Body of pancreas (tissue), 4 donors: Measurements from ENCODE around the gene SERAC1. TPM values are rescaled to one million over a fixed set of nuclear protein-coding genes. Genes with fewer than 3 reads are reported as not detected.

Experiments
- ATAC-seq: fragments of 150-250 bp; one replicate; pipeline ENCODE4 v1.9.1; 2016
- DNase-seq, 4 donors: peaks; one replicate each; pipeline ENCODE4 v3.0.0-alpha.2; 2019
- H3K27ac ChIP-seq, 4 donors: fragments of 200-600 bp; sonication (generic); 1 replicate in 3 of 4; 2 replicates in 1 of 4; pipeline versions ENCODE4 v1.5.1 to v1.6.1; 2016 to 2019; ENCODE audit warnings: mild to moderate bottlenecking in 1 of 4, mixed read lengths in 1 of 4, moderate library complexity in 1 of 4
- H3K27me3 ChIP-seq, 2 donors: fragments of 200-600 bp; sonication (generic); one replicate each; pipeline ENCODE4 v1.6.0; 2016; ENCODE audit warnings: mild to moderate bottlenecking in 1 of 2
- H3K36me3 ChIP-seq, 2 donors: fragments of 200-600 bp; sonication (generic); replicated peaks in 1 of 2; 2 replicates each; pipeline ENCODE4 v1.5.1; 2016; ENCODE audit warnings: low read depth in 2 of 2; ENCODE audit not compliant: insufficient read depth in 1 of 2
- H3K4me1 ChIP-seq: fragments of 200-600 bp; sonication (generic); one replicate; pipeline ENCODE4 v1.6.0; 2016
- H3K4me3 ChIP-seq, 2 donors: fragments of 200-600 bp; sonication (generic); 1 replicate in 1 of 2; 2 replicates in 1 of 2; pipeline ENCODE4 v1.5.1; 2016 to 2019
- H3K9me3 ChIP-seq, 3 donors: fragments of 200-600 bp; sonication (generic); 1 replicate in 2 of 3; 2 replicates in 1 of 3; pipeline ENCODE4 v1.5.1; 2016
- CTCF ChIP-seq, 7 experiments: fragments of 450-650 bp in 4 of 7; fragments of 200-600 bp in 3 of 7; sonication (generic) in 3 of 7; IDR thresholded peaks; one replicate each; pipeline ENCODE4 v1.5.1; 2016 to 2019; ENCODE audit warnings: antibody characterized with exemption in 7 of 7
- POLR2A ChIP-seq, 3 donors: fragments of 450-650 bp; IDR thresholded peaks; one replicate each; pipeline ENCODE4 v1.6.1; 2016; ENCODE audit warnings: antibody characterized with exemption in 3 of 3, mild to moderate bottlenecking in 2 of 3
- WGBS, 2 donors: methylation state at CpG; one replicate each; pipeline ENCODE4 v1.1.5; 2017; 5-methylcytosine and 5-hydroxymethylcytosine counted together
- intact Hi-C: fragments of 100-400 bp; cut with DNase I; formaldehyde crosslinking; loops from one replicate; pipeline ENCODE4 v1.15.1; 2023
- total RNA-seq, 2 donors: library from RNA; depleted of rRNA; stranded (reverse); fragments of >200 nt; gene quantifications; one replicate each; pipeline ENCODE4 v1.1.0, GENCODE V29; 2016

Gene SERAC1
- total RNA-seq, 2 donors from 2014 or later = 10.5 to 14.8 TPM

- TF ChIP-seq CTCF (IDR thresholded peaks at IDR 0.05) (no peak), POLR2A (IDR thresholded peaks at IDR 0.05) (no peak)
- 97 to 98% methylated on average over 5 of the region's 5 CpGs for WGBS, 2 donors
- Histone ChIP-seq H3K4me1 (peaks cover 9% of the 10 kb centered on the region), H3K27me3 (no peaks in the 10 kb centered on the region), H3K36me3 (no peaks in the 10 kb centered on the region), H3K27ac (no peak overlapping the region), H3K9me3 (no peaks in the 10 kb centered on the region), H3K4me3 (no peak overlapping the region)
- DNase-seq (no peak), ATAC-seq (no peak)
- intact Hi-C loops = no loop called here
Observed at GRCh38 chr6:158111987-158112386, 56.1 kb downstream of the SERAC1 start.

- no peaks in the 10 kb centered on the region for H3K9me3 ChIP-seq
- DNase-seq (no peak), ATAC-seq (no peak)
- H3K4me1 ChIP-seq = peaks cover 9% of the 10 kb centered on the region
- no peak for TF ChIP-seq POLR2A (IDR thresholded peaks at IDR 0.05)
- TF ChIP-seq CTCF (IDR thresholded peaks at IDR 0.05) = no peak
- H3K27me3 ChIP-seq = no peaks in the 10 kb centered on the region
- no peak overlapping the region for H3K27ac ChIP-seq
- WGBS, 2 donors = 87 to 97% methylated on average over 5 of the region's 5 CpGs
- intact Hi-C loops = no loop called here
- no peak overlapping the region for H3K4me3 ChIP-seq
- H3K36me3 ChIP-seq = no peaks in the 10 kb centered on the region
Observed at GRCh38 chr6:158110986-158111385, 57.1 kb downstream of the SERAC1 start.

- Histone ChIP-seq H3K36me3 (no peaks in the 10 kb centered on the region), H3K9me3 (no peaks in the 10 kb centered on the region), H3K27me3 (no peaks in the 10 kb centered on the region), H3K27ac (no peak overlapping the region), H3K4me3 (no peak overlapping the region), H3K4me1 (peaks cover 9% of the 10 kb centered on the region)
- WGBS, 2 donors = 95 to 96% methylated on average over 2 of the region's 2 CpGs
- ATAC-seq = no peak
- intact Hi-C loops = no loop called here
- no peak for DNase-seq
- TF ChIP-seq CTCF (IDR thresholded peaks at IDR 0.05) (no peak), POLR2A (IDR thresholded peaks at IDR 0.05) (no peak)
Observed at GRCh38 chr6:158109748-158110147, 58.3 kb downstream of the SERAC1 start.

- no peaks in the 10 kb centered on the region for H3K9me3 ChIP-seq
- peaks cover 5% of the 10 kb centered on the region for H3K4me1 ChIP-seq
- H3K4me3 ChIP-seq = no peak overlapping the region
- intact Hi-C loops = no loop called here
- ATAC-seq (no peak), DNase-seq (no peak)
- H3K27ac ChIP-seq = no peak overlapping the region
- no peaks in the 10 kb centered on the region for H3K36me3 ChIP-seq
- TF ChIP-seq CTCF (IDR thresholded peaks at IDR 0.05) (no peak), POLR2A (IDR thresholded peaks at IDR 0.05) (no peak)
- WGBS, 2 donors = 54 to 60% methylated on average over 2 of the region's 2 CpGs
- no peaks in the 10 kb centered on the region for H3K27me3 ChIP-seq
Observed at GRCh38 chr6:158104696-158105095, 63.4 kb downstream of the SERAC1 start.

- Histone ChIP-seq H3K27ac (no peak overlapping the region), H3K9me3 (no peaks in the 10 kb centered on the region), H3K4me3 (no peak overlapping the region), H3K27me3 (no peaks in the 10 kb centered on the region), H3K36me3 (no peaks in the 10 kb centered on the region), H3K4me1 (peaks cover 5% of the 10 kb centered on the region)
- intact Hi-C loops = no loop called here
- no peak for DNase-seq
- WGBS, 2 donors = 38 to 44% methylated on average over 4 of the region's 4 CpGs
- TF ChIP-seq CTCF (IDR thresholded peaks at IDR 0.05) (no peak), POLR2A (IDR thresholded peaks at IDR 0.05) (no peak)
- peak; percentile 68 for ATAC-seq
Observed at GRCh38 chr6:158103228-158103627, 64.8 kb downstream of the SERAC1 start.
